Omental fat pad (tissue), 4 donors: ENCODE measurements around the gene ADAM12. TPM values are rescaled to one million over a fixed set of nuclear protein-coding genes. Genes with fewer than 3 reads are reported as not detected.

Experiments used
- ATAC-seq: fragments of 150-250 bp; one replicate; pipeline ENCODE4 v1.9.1; 2016; ENCODE audit warnings: mild to moderate bottlenecking, moderate library complexity; ENCODE audit not compliant: low FRiP score
- DNase-seq: peaks from one replicate; pipeline ENCODE4 v3.0.0-alpha.2; 2019; ENCODE audit warnings: low spot score
- CTCF ChIP-seq, 3 donors: fragments of 450-650 bp; IDR thresholded peaks; one replicate each; pipeline ENCODE4 v1.5.1; 2016 to 2017; ENCODE audit warnings: antibody characterized with exemption in 3 of 3, mild to moderate bottlenecking in 3 of 3, moderate library complexity in 2 of 3
- total RNA-seq, 4 donors: library from RNA; depleted of rRNA; stranded (reverse); fragments of >200 nt; gene quantifications; one replicate each; pipeline ENCODE4 v1.1.0, GENCODE V29; 2016

ADAM12 gene
- total RNA-seq, 4 donors from 2014 or later, result 4.9 to 24.4 (median 10.9) TPM

- no peak for ATAC-seq
- DNase-seq, result no peak
- TF ChIP-seq CTCF (IDR thresholded peaks at IDR 0.05), result no peak
Measured at GRCh38 chr10:125999694-126000093, 388.6 kb downstream of the ADAM12 start.

- ATAC-seq, result no peak
- DNase-seq, result no peak
Measured at GRCh38 chr10:125997586-125997985, 390.7 kb downstream of the ADAM12 start.

GRCh38 chr10:125995726-125996304 lies 392.5 kb downstream of the ADAM12 start:
- TF ChIP-seq CTCF (IDR thresholded peaks at IDR 0.05), result no peak
- DNase-seq (no peak), ATAC-seq (no peak)

More at GRCh38 chr10:125997586-125997985, 390.7 kb downstream of the ADAM12 start:
- no peak for TF ChIP-seq CTCF (IDR thresholded peaks at IDR 0.05)

GRCh38 chr10:125994601-125995000 lies 393.7 kb downstream of the ADAM12 start:
- no peak for ATAC-seq
- no peak for TF ChIP-seq CTCF (IDR thresholded peaks at IDR 0.05)
- no peak for DNase-seq

GRCh38 chr10:125992254-125992653 lies 396.0 kb downstream of the ADAM12 start:
- no peak for TF ChIP-seq CTCF (IDR thresholded peaks at IDR 0.05)
- DNase-seq, result no peak
- ATAC-seq, result no peak

- ATAC-seq (no peak), DNase-seq (no peak)
- no peak for TF ChIP-seq CTCF (IDR thresholded peaks at IDR 0.05)
Measured at GRCh38 chr10:125991392-125991791, 396.9 kb downstream of the ADAM12 start.

- TF ChIP-seq CTCF (IDR thresholded peaks at IDR 0.05), result no peak
- DNase-seq (no peak), ATAC-seq (no peak)
Measured at GRCh38 chr10:125990974-125991373, 397.3 kb downstream of the ADAM12 start.
